BJ (cell line): ENCODE data around the gene LYPD6. TPM values are rescaled to one million over a fixed set of nuclear protein-coding genes. Genes with fewer than 3 reads are reported as not detected.

ENCODE experiments used
- CTCF ChIA-PET: fragments of 350-600 bp; formaldehyde crosslinking; extraction: SDS; loops from one replicate; lab custom pipeline; 2021; ENCODE audit warnings: antibody characterized with exemption, inconsistent platforms; lab: Yijun Ruan, JAX
- POLR2A ChIA-PET: fragments of 300-600 bp; sonication (Branson Sonifier 250); formaldehyde crosslinking; extraction: SDS; loops from one replicate; lab custom pipeline; 2021; ENCODE audit warnings: antibody characterized with exemption; lab: Charles Lee
- DNase-seq: peaks from one replicate; pipeline ENCODE4 v3.0.0-alpha.2; 2011; ENCODE audit warnings: low read depth
- H3K27me3 ChIP-seq: 2 replicates; pipeline ENCODE4 v1.6.0; 2011; ENCODE audit warnings: low read length; ENCODE audit not compliant: control insufficient read depth, insufficient read depth
- H3K36me3 ChIP-seq: 2 replicates; pipeline ENCODE4 v1.5.1; 2011; ENCODE audit warnings: low read length; ENCODE audit not compliant: control insufficient read depth, insufficient read depth
- H3K4me3 ChIP-seq: 2 replicates; pipeline ENCODE4 v1.5.1; 2011; ENCODE audit warnings: low read depth, mild to moderate bottlenecking, control low read depth, low read length
- polyA plus RNA-seq: library from polyadenylated mRNA; depleted of rRNA; stranded (reverse); fragments of >200 nt; gene quantifications from 2 replicates; pipeline ENCODE4 v1.2.3, GENCODE V29; 2011
- TF ChIP-seq, protein P1 (sequence below): IDR thresholded peaks from 2 replicates; pipeline ENCODE4 v1.5.1; 2011; ENCODE audit warnings: low read depth, mild to moderate bottlenecking, control low read depth, inconsistent platforms, low read length, moderate library complexity; ENCODE audit not compliant: insufficient read depth

Gene LYPD6
- polyA plus RNA-seq, 1 experiment, result 7.1 TPM

DNA sequence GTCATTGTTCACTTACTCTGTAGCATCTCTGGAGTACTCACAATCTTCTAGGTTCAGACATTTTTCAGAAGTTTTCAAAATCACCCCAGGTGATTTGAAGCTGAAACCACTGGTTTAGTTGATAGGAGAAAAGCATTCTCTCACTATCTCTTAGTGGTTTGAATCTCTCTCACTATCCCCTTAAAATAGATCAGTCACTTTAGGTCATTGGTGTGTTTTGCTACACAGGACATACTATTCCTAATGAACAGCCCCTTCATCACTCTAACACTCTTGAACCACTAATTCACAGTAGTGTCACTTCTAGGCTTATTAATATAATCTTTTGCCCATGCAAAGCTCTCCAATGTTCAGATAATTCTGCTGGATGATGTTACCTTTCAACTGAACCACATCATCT lies 34.5 kb downstream of the LYPD6 start:
- Histone ChIP-seq H3K27me3 (no peaks in the 10 kb centered on the region), H3K4me3 (no peak overlapping the region), H3K36me3 (no peaks in the 10 kb centered on the region)
- POLR2A ChIA-PET, result no interaction called here
- CTCF ChIA-PET, result interaction anchor here (1.4 to 1.7 kb wide), 2 partner anchors 10 to 35 kb away, joined by 3 to 10 read pairs; partner anchors contain the start of gene LYPD6
- TF ChIP-seq, protein P1, sequence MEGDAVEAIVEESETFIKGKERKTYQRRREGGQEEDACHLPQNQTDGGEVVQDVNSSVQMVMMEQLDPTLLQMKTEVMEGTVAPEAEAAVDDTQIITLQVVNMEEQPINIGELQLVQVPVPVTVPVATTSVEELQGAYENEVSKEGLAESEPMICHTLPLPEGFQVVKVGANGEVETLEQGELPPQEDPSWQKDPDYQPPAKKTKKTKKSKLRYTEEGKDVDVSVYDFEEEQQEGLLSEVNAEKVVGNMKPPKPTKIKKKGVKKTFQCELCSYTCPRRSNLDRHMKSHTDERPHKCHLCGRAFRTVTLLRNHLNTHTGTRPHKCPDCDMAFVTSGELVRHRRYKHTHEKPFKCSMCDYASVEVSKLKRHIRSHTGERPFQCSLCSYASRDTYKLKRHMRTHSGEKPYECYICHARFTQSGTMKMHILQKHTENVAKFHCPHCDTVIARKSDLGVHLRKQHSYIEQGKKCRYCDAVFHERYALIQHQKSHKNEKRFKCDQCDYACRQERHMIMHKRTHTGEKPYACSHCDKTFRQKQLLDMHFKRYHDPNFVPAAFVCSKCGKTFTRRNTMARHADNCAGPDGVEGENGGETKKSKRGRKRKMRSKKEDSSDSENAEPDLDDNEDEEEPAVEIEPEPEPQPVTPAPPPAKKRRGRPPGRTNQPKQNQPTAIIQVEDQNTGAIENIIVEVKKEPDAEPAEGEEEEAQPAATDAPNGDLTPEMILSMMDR, result no peak
- no peak for DNase-seq

DNA sequence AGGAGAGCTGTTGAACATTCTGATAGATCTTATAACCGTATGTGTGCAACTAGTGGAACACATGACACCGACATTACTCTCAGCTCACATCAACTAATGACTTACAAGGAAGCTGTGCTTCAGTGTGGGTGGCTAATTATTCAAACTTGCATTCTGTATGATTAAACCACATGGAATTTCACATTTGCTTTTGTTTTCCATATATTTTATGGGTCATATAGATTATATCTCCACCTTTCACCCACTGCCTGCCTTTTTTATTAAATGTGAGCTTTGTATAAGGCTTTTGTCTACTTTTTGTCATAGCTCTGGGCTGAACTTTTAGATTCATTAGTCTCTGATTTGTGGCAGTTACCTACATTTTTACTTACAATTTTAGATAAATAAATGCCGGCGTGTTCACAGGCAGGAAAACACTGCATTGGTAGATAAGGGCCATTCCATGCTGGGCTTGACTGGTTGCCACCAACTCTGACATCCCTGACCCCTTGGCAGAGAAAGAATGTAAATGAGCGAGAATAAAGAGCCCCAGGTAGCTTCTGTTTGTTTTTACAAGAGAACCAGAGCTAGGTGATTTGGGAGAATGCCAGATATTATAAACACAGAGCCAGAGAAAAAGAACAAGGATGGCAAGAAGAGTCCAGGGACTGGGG lies 35.7 kb downstream of the LYPD6 start:
- no peak for DNase-seq
- H3K4me3 ChIP-seq, result no peak overlapping the region
- ChIA-PET CTCF (interaction anchor here (1.0 to 2.2 kb wide), 6 partner anchors 9 to 207 kb away, joined by 3 to 10 read pairs (median 4); partner anchors contain the start of gene LYPD6), POLR2A (no interaction called here)
- TF ChIP-seq, protein P1, result no peak
- no peaks in the 10 kb centered on the region for H3K27me3 ChIP-seq
- no peaks in the 10 kb centered on the region; the same call in 1 of the 2 replicates for H3K36me3 ChIP-seq

DNA sequence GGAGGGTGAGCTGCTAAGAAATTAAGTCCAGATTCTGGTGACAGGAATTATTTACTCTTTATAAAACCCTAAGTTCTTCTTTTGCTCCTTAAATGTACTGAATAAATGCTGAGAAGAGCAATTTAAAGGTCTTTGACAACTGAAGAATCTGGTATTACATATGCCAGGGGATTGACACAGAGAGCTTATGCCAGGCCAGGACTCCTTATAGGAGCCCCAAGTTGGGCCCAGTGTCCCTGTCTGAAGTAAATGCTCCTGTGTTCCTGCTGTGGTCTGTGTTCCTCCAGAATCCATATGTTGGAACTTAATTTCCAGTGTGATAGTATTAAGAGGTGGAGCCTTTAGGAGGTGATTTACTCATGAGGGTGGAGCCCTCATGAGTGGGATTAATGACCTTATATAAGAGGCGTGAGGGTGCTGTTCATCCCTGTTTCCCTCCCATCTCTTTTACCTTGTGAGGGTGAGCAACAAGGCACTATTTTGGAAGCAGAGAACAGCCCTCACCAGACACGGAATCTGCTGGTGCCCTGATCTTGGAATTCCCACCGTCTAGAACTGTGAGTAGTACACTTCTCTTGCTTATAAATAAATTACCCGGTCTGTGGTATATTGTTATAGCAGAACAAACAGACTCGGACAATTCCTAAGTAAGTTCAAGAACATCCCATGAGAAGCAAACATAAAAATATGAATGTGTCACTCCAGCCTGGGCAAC lies 39.8 kb downstream of the LYPD6 start:
- no peak for DNase-seq
- H3K36me3 ChIP-seq, result no peaks in the 10 kb centered on the region; the same call in 1 of the 2 replicates
- ChIA-PET CTCF (no interaction called here), POLR2A (no interaction called here)
- no peaks in the 10 kb centered on the region for H3K27me3 ChIP-seq
- TF ChIP-seq, protein P1, result no peak
- no peak overlapping the region for H3K4me3 ChIP-seq

DNA sequence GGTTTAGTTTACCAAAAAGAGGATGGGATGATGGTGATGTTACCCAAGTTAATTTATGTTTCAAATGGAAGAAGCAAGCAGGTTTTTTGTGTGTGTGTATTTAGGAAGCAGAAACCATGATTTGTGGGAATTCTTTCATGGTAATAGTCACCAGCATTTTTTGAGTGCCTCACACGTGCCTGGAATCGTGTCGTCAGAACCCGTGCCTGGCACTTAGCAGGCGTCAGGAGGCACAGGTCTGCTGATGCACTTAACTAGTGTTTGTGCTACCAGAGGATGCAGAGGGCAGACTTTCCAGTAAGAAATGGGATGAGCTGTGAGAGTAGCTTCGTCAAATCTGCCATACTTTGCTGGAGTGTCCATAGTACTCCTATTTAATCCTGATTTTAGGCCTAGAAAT lies 41.1 kb downstream of the LYPD6 start:
- TF ChIP-seq, protein P1, result no peak
- no peak overlapping the region for H3K4me3 ChIP-seq
- H3K27me3 ChIP-seq, result no peaks in the 10 kb centered on the region
- POLR2A ChIA-PET, result no interaction called here
- no peak for DNase-seq
- no peaks in the 10 kb centered on the region; the same call in 1 of the 2 replicates for H3K36me3 ChIP-seq
- CTCF ChIA-PET, result no interaction called here

DNA sequence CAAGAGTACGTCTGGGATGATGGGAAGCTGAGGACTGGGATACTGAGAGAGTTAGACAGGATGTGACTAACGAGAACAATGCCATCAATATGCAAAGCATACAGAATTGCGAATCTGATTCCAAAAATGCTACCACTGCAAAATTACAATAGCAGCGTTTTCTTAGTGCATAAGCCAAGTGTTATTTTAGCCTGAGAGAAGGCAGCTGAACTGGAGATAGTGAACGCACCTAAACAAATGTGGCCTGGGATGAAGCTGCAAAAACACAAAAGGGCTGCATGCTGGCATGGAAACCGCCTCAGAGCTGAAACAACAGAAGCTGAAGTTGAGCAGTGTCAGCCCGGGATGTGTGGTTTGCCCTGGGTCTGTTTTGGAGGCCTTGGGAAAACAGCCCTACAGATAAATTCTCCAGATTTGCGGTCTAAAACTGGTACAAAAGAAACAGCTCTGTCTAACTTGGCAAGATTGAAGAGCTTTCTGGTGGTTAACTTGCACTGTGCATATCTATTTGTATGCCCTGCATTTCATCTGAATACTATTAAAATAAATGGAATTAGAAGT lies 45.5 kb downstream of the LYPD6 start:
- no peak overlapping the region for H3K4me3 ChIP-seq
- CTCF ChIA-PET, result interaction anchor here (0.7 to 2.2 kb wide), 5 partner anchors 10 to 1221 kb away, joined by 3 to 10 read pairs (median 4); no protein-coding TSS in a partner anchor
- DNase-seq, result no peak
- no peaks in the 10 kb centered on the region for H3K27me3 ChIP-seq
- POLR2A ChIA-PET, result no interaction called here
- TF ChIP-seq, protein P1, result no peak
- no peaks in the 10 kb centered on the region; the same call in 1 of the 2 replicates for H3K36me3 ChIP-seq
